Head of caudate nucleus (tissue), 42 donors: Measurements from ENCODE around the gene CNOT3.
"Not testable (repeated sequence)": the region's sequence is repeated elsewhere in the genome, so short reads cannot be mapped to it uniquely, and the experiment has no call there.

Experiments used
- DNase-seq, 42 donors: peaks; one replicate each; pipeline versions ENCODE4 v3.0.0 to v3.0.0-alpha.2; 2020 to 2021; ENCODE audit warnings: mixed read lengths in 7 of 42
- intact Hi-C: fragments of 100-400 bp; cut with DNase I; formaldehyde crosslinking; loops from one replicate; pipeline ENCODE4 v1.15.0; 2022

Gene CNOT3

DNA sequence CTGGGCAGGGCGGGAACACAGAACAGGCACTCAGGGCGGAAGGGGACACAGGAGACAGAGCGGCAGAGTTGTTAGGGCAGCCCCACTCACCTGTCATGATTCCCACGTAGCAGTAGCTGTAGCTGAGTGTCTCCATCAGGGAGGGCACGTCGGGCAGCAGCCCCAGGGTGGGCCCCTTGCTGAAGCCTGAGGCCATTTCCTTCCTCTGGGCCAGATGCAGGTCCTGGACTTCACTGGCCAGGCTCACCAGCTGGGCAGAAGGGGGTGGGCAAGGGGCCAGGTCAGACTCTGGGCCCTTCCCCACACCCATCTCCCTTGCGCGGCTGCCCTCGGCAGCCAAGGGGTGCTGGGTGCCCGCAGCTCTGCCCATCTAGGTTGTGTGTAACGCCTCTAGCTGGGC lies 45.9 kb downstream of the CNOT3 start:
- no peak for DNase-seq
- intact Hi-C loops: no loop called here

DNA sequence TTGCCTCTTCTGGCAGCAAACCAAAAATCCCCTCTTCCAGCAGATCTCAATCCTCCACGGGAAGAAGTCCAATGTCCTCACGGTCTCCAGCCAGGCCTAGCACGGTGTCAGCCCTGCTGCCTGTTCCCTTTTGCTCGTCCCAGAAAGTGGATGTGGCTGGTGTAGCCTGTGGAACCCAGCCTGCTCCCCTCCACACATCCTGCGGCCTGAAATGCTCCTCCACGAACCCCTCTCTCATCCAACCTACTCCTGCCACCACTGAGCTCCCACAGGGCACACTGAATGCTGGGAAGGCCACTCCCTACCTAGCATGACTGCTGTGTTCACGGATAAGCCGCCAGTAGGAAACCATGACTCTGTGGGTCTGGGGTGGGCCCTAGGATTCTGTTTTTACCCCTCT lies 48.8 kb downstream of the CNOT3 start:
- intact Hi-C loops: no loop called here

DNA sequence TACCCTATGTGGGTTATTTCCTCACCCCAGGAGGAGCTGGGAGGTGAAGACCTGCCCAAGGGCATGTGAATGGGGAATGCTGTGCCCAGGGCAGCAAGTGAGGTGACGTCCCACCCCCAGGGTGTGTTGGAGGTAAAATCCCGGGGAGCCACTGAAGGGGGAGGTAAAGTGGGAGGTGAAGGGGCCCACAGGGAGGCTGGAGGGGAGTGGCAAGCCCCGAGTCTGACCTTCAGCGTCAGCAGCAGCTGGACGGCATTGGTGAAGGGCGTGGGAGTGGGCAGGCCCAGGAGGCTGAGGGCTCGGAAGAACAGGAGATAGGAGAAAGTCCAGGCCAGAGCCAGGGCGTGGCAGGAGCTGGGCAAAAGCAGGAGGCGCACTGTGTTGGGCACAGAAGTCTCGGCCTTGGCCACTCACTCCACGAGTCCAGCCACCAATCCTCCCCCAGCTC lies 49.4 kb downstream of the CNOT3 start:
- intact Hi-C loops: no loop called here
- DNase-seq: no peak

More for the DNA sequence above, 48.8 kb downstream of the CNOT3 start:
- DNase-seq: no peak

DNA sequence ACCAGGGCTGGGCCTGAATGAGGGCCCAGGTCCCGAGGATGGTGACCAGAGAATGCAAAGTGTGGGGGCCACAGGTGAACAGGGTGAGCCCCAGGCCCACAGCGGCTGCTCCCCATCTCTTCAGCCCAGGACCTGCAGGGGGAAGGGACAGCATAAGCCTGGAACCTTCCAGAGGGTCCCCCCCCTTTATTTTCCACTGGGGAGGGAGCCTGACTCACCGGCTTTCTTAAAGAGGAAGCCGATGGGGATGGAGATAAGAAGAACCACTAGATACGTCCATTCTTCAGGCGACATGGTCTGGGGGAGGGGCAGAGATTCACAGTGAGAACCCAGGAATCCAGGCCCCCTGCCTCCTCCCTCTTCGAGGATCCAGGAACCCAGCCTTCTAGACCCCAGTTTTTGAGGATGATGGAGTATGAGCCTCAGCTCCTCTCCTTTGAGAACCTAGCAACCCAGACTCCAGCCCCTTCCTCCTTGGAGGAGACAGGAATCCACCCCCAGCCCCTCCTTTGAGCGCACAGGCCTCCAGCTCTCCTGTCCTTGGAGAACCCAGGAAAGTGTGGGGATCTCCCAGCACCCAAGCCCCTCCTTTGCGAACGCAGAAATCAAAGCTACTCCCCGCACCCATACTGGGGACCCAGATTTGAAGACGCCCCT lies 50.8 kb downstream of the CNOT3 start:
- intact Hi-C loops: no loop called here
- peak in 4 of 42 donors; percentile 15 to 52 (median 40) for DNase-seq

DNA sequence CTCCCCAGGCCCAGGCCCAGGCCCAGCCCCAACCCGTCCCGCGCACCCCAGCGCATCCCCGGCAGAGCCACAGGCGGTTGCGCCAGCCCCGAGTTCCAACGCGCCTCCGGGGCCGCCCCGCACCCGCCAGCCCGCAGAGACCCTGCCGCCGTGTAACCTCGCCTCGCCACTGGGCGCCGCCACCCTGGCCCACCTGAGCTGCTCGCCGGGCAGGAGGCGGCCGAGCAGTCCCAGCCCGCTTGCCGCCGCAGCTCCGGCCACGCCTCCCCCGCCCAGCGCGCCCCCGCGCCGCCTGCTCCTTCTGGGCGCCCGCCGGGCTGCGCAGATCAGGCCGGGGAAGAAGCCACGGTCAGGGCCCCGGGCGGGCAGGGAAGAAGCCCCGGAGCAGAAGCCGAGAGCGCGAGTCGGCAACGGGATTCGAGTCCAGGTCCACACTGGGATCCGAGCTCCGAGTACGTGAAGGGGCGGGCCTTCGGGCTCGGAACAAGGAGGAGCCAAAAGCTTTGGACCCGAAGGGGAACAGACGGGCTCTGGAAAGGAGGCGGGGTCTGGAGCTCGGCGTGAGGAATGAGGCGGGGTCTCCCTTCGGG lies 51.7 kb downstream of the CNOT3 start, which contains the start of gene MBOAT7:
Gene MBOAT7 (minus strand): TSS at position 436 of the 590 bp plus-strand sequence. CDS start 1,072 bp downstream, outside the sequence.
- intact Hi-C loops: no loop called here
- peak in 4 of 42 donors; percentile 12 to 55 (median 44) for DNase-seq

DNA sequence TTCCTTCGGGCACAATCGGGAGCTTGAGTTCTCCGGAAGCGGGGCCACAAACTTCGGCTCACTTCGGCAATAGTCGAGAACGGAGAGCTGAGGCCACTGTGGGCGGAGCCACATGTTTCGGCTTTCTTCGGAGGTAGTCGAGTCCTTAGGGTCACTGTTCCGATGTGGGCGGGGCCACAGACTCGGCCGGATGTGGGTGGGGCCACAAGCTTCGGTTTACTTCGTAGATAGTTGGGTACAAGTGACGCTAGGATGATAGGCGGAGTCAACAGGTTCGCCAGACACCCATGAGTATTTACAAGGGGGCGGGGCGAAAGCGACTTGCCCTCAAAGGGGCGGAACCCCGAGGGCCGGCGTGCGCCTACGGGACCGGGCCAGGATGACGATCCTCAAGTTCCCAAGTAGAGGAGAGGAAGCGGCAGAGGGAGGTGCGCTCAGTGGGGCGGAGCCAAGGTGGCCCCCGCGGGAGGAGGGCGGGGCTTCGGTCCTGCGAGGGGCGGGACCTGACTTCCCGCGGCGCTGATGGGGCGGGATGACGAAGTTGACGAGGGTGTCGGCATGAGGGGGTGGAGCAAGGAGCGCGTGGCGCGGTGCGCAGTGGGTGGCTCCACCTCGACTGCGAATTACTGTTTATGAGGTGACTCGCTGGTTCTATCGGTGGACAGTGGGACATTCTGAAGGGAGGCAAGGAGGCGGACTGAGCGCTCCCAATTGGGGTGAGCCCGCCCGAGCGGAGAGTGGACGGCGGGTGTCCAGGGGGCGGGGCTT lies 52.4 kb downstream of the CNOT3 start:
- intact Hi-C loops: loop anchor here (1.0 kb wide), 1 partner anchor 10 kb away; the partner anchor contains the start of gene RPS9
- DNase-seq: peak; percentile 99 to 100 (median 100)

DNA sequence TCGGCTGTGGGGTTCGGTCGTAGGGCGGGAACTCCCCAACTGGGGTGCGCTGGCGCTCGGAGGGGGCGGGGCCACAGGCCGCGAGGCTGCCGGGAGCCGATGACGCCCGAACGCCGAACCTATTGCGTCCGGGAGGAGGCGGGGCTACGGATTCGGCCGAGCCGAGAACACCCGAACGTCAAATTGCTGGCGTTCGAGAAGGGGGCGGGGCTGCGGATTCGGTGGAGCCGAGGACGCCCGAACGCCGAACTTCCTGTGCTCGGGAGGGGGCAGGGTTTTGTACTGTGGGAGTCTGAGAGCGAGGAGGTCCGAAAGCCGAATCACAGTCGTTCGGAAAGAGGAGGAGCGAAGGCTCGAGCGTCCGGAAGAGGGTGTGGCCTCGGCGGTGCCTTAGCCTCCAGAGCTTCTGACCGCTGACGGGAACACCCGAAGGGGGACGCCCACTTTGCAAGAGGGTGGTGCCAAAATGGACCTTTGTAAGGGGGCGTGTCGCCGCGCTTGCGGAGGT lies 53.0 kb downstream of the CNOT3 start:
- DNase-seq: peak; percentile 99 to 100 (median 100)
- intact Hi-C loops: loop anchor here (1.0 kb wide), 1 partner anchor 10 kb away; the partner anchor contains the start of gene RPS9

DNA sequence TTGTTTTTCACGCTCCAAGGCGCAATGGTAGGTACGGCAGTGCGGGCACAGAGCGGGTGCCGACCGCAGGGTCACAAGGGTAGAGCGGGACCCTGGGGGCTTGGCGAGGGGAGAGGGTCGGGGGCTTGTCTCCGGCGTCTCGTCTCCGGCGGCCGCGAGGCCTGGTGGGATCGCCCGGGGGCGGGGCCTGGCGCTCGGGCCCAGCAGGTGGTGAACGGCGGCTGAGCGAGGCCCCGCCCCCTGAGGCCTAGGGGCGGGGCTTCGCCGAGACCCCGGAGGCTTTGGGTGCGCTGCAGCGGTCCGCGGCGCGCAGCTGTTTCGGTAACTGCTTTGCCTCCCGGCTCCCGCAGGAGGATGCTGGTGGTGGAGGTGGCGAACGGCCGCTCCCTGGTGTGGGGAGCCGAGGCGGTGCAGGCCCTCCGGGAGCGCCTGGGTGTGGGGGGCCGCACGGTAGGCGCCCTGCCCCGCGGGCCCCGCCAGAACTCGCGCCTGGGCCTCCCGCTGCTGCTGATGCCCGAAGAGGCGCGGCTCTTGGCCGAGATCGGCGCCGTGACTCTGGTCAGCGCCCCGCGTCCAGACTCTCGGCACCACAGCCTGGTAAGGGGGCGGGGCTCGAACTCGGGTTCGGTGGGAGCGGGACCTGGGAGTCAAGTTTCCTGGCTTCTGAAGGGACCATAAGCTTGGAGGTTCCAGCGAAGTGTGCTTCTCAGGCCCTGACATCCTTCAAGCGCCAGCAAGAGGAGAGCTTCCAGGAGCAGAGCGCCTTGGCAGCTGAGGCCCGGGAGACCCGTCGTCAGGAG lies 53.6 kb downstream of the CNOT3 start, which contains the start of gene TSEN34:
Gene TSEN34 (plus strand): TSS at position 298 of the 800 bp plus-strand sequence. CDS start 57 bp downstream, at position 355.
- intact Hi-C loops: no loop called here
- peak in 40 of 42 donors; percentile 64 to 93 (median 86) for DNase-seq

DNA sequence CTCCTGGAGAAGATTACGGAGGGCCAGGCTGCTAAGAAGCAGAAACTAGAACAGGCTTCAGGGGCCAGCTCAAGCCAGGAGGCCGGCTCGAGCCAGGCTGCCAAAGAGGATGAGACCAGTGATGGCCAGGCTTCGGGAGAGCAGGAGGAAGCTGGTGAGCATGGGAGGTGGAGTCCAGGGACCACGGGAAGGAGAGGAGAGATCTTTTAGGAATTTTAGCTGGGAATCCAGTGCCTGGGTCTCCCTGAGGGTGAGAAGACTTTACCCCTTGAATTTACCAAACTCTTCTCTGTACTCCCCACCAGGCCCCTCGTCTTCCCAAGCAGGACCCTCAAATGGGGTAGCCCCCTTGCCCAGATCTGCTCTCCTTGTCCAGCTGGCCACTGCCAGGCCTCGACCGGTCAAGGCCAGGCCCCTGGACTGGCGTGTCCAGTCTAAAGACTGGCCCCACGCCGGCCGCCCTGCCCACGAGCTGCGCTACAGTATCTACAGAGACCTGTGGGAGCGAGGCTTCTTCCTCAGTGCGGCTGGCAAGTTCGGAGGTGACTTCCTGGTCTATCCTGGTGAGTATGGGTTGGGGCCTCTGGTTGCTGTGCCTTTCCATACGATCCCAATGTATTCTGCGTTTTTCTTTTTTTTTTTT lies 54.4 kb downstream of the CNOT3 start:
- intact Hi-C loops: no loop called here
- DNase-seq: no peak

DNA sequence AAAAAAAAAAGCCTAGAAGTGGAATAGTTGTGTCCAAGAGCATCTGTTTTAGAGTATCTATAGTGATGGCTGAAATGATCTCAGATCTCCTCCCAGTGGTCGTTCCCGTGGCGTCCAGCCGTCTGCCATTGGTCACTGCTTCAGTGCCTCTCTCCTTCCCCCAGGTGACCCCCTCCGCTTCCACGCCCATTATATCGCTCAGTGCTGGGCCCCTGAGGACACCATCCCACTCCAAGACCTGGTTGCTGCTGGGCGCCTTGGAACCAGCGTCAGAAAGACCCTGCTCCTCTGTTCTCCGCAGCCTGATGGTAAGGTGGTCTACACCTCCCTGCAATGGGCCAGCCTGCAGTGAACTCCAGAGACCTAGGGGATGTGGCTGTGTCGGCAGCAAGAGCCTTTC lies 55.4 kb downstream of the CNOT3 start:
- DNase-seq: no peak
- intact Hi-C loops: no loop called here

DNA sequence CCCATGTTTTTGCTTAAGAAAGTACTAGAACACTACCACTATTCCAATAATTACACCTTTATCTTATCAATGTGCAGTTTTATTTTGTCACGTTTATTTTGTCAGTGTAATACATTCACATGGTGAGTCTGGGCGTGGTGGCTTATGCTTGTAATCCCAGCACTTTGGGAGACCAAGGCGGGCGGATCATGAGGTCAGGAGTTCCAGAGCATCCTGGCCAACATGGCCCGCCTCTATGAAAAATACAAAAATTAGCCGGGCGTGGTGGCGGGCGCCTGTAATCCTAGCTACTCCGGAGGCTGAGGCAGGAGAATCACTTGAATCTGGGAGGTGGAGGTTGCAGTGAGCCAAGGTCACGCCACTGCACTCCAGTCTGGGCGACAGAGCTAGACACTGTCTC lies 56.9 kb downstream of the CNOT3 start:
- intact Hi-C loops, DNase-seq: not testable (repeated sequence)

DNA sequence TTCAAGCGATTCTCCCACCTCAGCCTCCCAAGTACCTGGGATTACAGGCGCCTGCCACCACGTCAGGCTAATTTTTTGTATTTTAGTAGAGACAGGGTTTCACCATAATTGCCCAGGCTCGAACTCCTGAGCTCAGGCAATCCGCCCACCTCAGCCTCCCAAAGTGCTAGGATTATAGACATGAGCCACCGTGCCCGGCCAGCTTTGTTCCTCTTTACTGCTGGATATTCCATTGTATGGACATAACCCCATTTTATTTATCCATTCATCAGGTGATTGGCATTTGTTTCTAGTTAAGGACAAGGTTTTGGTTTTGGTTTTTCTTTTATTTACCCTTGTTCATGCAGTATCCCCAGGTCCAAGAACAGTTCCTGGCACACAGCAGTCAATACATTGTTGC lies 59.0 kb downstream of the CNOT3 start:
- intact Hi-C loops: no loop called here
- no peak for DNase-seq

DNA sequence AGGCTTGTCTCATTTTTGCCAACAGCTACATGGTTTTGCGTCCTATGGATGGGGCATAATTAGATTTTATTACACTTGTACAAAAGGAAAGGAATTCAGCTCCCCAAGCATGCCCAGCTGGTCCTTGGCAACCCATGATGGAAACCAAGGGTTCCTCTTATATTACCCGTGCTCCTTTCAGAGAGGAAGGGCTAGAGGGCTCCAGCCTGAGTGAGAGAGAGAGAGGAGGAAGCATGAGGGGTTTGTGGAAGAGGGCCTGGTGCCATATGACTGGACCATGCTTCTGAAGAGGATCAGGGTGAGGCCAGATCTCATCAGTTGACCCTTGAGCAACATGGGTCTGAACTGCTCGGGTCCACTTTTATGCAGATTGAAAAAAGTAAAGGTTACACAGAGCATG lies 59.6 kb downstream of the CNOT3 start:
- intact Hi-C loops: no loop called here
- DNase-seq: no peak

DNA sequence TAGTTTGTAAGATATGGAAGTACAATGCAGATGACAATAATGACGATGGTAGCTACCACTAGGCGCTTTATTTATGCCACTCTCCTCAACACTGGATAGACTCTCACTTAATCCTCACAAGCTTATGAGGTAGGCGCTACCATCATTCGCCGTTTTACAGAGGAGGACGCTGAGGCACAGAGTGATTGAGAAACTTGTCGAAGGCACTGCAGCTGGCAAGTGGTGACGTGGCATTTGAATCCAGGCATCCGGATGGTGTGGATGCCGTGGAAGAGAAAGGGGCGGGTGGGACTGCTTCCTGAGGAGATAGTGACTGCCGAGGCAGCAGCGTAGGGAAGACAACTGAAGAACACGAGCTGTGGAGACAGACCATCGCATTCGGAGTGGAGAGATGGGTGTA lies 61.8 kb downstream of the CNOT3 start:
- intact Hi-C loops: no loop called here
- no peak for DNase-seq

DNA sequence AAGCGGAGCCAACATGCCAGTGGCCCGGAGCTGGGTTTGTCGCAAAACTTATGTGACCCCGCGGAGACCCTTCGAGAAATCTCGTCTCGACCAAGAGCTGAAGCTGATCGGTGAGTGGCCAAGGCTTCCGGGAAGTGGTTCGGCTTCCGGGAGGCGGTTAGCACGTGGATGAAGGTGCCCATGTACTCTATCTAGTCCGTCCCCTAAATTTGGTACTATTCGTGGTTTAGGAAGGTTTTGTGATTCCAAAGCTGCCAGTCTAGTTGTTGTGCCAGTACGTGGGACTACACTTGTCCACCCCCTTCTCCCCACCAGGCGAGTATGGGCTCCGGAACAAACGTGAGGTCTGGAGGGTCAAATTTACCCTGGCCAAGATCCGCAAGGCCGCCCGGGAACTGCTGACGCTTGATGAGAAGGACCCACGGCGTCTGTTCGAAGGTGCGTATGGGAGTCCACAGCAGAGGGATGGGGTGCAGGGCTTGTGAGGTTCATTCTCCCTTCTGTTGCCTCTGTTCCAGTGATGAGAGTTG lies 63.7 kb downstream of the CNOT3 start:
- no peak for DNase-seq

DNA sequence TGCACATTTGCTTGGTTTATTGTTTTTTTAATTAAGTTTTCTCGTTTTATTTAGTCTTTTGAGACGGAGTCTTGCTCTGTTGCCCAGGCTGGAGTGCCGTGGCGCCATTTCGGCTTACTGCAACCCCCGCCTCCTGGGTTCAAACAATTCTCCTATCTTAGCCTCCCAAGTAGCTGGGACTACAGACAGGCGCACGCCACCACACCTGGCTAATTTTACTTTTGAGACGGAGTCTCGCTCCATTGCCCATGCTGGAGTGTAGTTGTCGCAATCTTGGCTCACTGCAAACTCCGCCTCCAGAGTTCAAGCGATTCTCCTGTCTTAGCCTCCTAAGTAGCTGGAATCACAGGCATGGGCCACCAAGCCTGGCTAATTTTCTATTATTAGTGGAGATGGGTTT lies 64.4 kb downstream of the CNOT3 start:
- DNase-seq: no peak
- intact Hi-C loops: no loop called here

More for the DNA sequence above, 63.7 kb downstream of the CNOT3 start:
- intact Hi-C loops: no loop called here

DNA sequence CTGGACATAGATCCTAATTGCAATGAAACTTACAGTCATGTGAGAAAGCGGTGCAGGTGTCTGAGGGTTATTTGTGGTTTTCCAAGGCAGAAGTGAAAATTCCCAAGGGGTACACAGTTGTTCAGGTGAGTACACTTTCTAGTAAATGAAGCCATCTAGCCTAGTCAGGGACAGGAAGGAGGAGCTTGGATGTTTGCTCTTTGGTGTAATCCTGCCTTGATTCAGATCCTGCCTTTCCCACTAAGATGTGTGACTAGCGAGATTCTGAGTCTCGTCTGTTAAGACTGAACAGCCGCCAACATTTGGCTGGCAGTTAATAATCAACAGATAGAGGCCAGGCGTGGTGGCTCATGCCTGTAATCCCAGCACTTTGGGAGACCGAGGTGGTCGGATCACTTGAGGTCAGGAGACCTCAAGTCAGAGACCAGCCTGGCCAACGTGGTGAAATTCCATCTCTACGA lies 65.6 kb downstream of the CNOT3 start:
- no peak for DNase-seq
- intact Hi-C loops: no loop called here
